Measurements from ENCODE around the gene COX5A. TPM values are rescaled to one million over a fixed set of nuclear protein-coding genes. Genes with fewer than 3 reads are reported as not detected.
A peak's percentile ranks its signal among the peaks of the same experiment; 100 is the strongest.

The COX5A gene
- total and polyA plus RNA-seq, 10 donors = 83.2 to 247 (median 114) TPM

DNA sequence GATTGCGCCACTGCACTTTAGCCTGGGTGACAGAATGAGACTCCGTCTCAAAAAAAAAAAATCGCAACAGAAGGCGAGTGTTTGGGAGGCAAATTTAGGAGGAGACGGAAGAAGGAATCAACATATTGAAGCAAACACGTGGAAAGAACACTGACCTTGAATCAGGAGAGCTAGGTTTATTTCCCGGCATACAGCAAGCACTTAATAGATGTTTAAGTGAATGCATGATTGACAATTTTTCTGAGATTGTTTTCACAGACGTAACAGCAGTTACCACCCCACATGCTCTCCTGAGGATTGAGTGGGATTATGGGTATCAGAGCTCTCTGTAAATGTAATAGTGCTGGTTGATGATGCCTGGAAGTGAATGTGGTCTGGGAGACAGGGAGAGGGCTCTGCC is 24.3 kb upstream of the COX5A start:
- H3K36me3 ChIP-seq = no peaks in the 10 kb centered on the region
- peaks cover 15 to 43% (median 28%) of the 10 kb centered on the region in 6 donors for H3K4me1 ChIP-seq
- peaks cover 7 to 37% (median 25%) of the 10 kb centered on the region in 7 donors for H3K27me3 ChIP-seq (replicated peaks in 1 of 7)
- WGBS, 5 donors = 85 to 91% (median 89%) methylated on average over 8 of the region's 8 CpGs
- intact Hi-C loops (cut with DNase I; ENCODE audit: low total_unique reads) = no loop called here
- no peak overlapping the region for H3K27ac ChIP-seq
- no peak for DNase-seq
- H3K4me3 ChIP-seq = no peak overlapping the region
- no peaks in the 10 kb centered on the region for H3K9me3 ChIP-seq
- TF ChIP-seq, protein P1, sequence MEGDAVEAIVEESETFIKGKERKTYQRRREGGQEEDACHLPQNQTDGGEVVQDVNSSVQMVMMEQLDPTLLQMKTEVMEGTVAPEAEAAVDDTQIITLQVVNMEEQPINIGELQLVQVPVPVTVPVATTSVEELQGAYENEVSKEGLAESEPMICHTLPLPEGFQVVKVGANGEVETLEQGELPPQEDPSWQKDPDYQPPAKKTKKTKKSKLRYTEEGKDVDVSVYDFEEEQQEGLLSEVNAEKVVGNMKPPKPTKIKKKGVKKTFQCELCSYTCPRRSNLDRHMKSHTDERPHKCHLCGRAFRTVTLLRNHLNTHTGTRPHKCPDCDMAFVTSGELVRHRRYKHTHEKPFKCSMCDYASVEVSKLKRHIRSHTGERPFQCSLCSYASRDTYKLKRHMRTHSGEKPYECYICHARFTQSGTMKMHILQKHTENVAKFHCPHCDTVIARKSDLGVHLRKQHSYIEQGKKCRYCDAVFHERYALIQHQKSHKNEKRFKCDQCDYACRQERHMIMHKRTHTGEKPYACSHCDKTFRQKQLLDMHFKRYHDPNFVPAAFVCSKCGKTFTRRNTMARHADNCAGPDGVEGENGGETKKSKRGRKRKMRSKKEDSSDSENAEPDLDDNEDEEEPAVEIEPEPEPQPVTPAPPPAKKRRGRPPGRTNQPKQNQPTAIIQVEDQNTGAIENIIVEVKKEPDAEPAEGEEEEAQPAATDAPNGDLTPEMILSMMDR (IDR thresholded peaks at IDR 0.05 in 8 of 11, conservative IDR thresholded peaks at IDR 0.05 in 3 of 11) = no peak
- TF ChIP-seq POLR2AphosphoS5 (IDR thresholded peaks at IDR 0.05) (no peak), POLR2A (IDR thresholded peaks at IDR 0.05) (no peak)

DNA sequence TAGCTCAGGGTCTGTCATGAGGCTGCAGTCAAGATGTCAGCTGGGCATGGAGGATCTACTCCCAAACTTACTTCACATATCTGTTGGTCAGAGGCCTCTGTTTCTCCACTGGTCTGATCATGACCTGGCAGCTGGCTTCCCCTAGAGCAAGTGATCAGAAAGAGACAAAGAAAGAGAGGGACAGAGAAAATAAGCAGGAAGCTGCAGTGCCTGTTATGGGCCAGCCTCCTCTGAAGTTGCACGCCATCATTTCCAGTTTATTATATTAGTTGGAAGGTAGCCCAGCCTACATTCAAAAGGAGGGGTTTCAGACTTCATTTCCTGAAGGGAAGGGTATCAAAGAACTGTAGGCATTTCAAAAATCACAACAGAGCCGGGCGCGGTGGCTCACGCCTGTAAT is 23.7 kb upstream of the COX5A start:
- TF ChIP-seq POLR2A (IDR thresholded peaks at IDR 0.05) = no peak
- TF ChIP-seq, protein P1 (IDR thresholded peaks at IDR 0.05 in 8 of 11, conservative IDR thresholded peaks at IDR 0.05 in 3 of 11) = no peak
- no peak for TF ChIP-seq POLR2AphosphoS5 (IDR thresholded peaks at IDR 0.05)
- Histone ChIP-seq H3K4me1 (peaks cover 20 to 49% (median 33%) of the 10 kb centered on the region in 6 donors), H3K27me3 (replicated peaks in 1 of 7) (peaks cover 7 to 43% (median 28%) of the 10 kb centered on the region in 7 donors), H3K9me3 (no peaks in the 10 kb centered on the region), H3K36me3 (no peaks in the 10 kb centered on the region), H3K27ac (peak overlapping the region in 4 of 8 donors; percentile 4 to 39 (median 32)), H3K4me3 (no peak overlapping the region)
- DNase-seq = no peak
- intact Hi-C loops (cut with DNase I; ENCODE audit: low total_unique reads) = no loop called here
- 56 to 76% (median 71%) methylated on average over 5 of the region's 5 CpGs for whole genome bisulfite sequencing, 5 donors

DNA sequence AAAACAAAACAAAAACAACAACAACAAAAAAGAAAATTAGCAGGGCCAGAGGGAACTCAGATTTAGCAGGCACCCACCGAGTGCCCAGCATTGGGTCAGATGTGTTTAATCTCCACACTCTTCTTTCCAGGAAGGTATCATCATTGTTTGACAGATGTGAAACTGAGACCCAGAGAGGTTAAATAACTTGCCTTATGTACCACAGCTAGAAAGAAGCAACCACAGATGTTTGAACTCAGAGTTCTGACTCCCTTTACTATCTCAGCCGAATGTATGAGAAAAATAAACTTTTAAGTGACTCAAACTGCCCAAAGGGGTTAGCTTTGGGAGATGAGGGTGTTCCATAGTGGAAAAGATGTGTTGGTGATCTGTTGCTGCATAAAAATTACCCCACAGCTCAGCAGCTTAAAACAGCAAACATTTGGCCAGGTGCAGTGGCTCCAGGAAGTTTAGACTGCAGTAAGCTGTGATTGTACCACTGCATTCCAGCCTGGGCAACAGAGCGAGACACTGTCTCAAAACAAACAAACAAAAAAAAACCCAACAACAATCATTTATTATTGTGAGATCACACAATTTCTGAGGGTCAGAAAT is 23.2 kb upstream of the COX5A start:
- TF ChIP-seq, protein P1 (IDR thresholded peaks at IDR 0.05 in 8 of 11, conservative IDR thresholded peaks at IDR 0.05 in 3 of 11) = no peak
- TF ChIP-seq POLR2A (IDR thresholded peaks at IDR 0.05) = no peak
- no peak for TF ChIP-seq POLR2AphosphoS5 (IDR thresholded peaks at IDR 0.05)
- WGBS, 5 donors = 62 to 83% (median 65%) methylated on average over 3 of the region's 3 CpGs
- no peak overlapping the region for H3K4me3 ChIP-seq
- intact Hi-C loops (cut with DNase I; ENCODE audit: low total_unique reads) = no loop called here
- peaks cover 7 to 47% (median 28%) of the 10 kb centered on the region in 7 donors for H3K27me3 ChIP-seq (replicated peaks in 1 of 7)
- no peaks in the 10 kb centered on the region for H3K36me3 ChIP-seq
- H3K27ac ChIP-seq = peak overlapping the region in 4 of 8 donors; percentile 4 to 39 (median 32)
- DNase-seq = no peak
- H3K4me1 ChIP-seq = peaks cover 21 to 54% (median 37%) of the 10 kb centered on the region in 6 donors
- no peaks in the 10 kb centered on the region for H3K9me3 ChIP-seq

DNA sequence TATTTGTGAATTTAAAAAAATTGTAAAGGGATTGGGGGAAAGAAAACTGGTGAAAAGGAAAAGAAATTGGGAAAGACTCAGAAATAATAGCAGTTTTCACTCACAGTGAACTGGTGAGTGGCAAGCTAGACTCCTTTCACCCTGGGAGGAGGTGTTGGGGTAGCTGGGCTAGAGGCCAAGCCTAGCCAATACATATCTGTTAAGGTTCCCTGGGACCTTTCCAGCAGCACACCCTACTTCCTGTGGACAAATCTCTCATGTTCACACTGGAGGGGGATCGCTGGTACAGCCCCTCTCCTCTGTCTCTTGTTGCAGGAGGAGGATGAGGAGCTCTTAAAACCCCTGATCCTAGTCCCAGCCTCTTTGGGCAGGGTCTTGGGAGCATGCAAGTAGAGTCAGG is 22.4 kb upstream of the COX5A start:
- 47 to 79% (median 69%) methylated on average over 1 of the region's 1 CpG; no CpG with 5 or more reads in 1 of the 5 donors for WGBS, 5 donors
- no peak overlapping the region for H3K27ac ChIP-seq

More for the DNA sequence above, 22.4 kb upstream of the COX5A start:
- Histone ChIP-seq H3K4me1 (peaks cover 28 to 62% (median 45%) of the 10 kb centered on the region in 6 donors), H3K9me3 (no peaks in the 10 kb centered on the region), H3K4me3 (no peak overlapping the region), H3K36me3 (no peaks in the 10 kb centered on the region), H3K27me3 (replicated peaks in 1 of 7) (peaks cover 7 to 55% (median 28%) of the 10 kb centered on the region in 7 donors)
- no peak for DNase-seq
- intact Hi-C loops (cut with DNase I; ENCODE audit: low total_unique reads) = no loop called here
- TF ChIP-seq POLR2A (IDR thresholded peaks at IDR 0.05) = no peak
- TF ChIP-seq, protein P1 (IDR thresholded peaks at IDR 0.05 in 8 of 11, conservative IDR thresholded peaks at IDR 0.05 in 3 of 11) = no peak
- no peak for TF ChIP-seq POLR2AphosphoS5 (IDR thresholded peaks at IDR 0.05)

All from spleen (tissue), 11 donors.